HCT116 (cell line): Measurements from ENCODE around the gene ASCL5. TPM values are rescaled to one million over a fixed set of nuclear protein-coding genes. Genes with fewer than 3 reads are reported as not detected.

Source experiments
- ATAC-seq: fragments of 200-7000 bp; cut with Tn5 transposase; 2 replicates; pipeline ENCODE4 v1.9.1; 2020; ENCODE audit warnings: mild to moderate bottlenecking, moderate library complexity
- BruUV-seq: library from RNA; stranded (reverse); fragments of 400-500 nt; replicated peaks from 2 replicates; lab custom pipeline; 2021; lab: Mats Ljungman, UMichigan
- CTCF ChIA-PET: fragments of 300-600 bp; sonication (Branson Sonifier 250); formaldehyde crosslinking; loops from one replicate; lab custom pipeline; 2021; ENCODE audit warnings: antibody characterized with exemption; lab: Charles Lee
- POLR2A ChIA-PET: fragments of 300-600, 350-600 bp; sonication (Branson Sonifier 250); formaldehyde crosslinking; loops from one replicate; lab custom pipeline; 2021; ENCODE audit warnings: antibody characterized with exemption; lab: Charles Lee
- RAD21 ChIA-PET, 2 experiments: fragments of 300-600 bp; sonication (Branson Sonifier 250); formaldehyde crosslinking; loops; one replicate each; lab custom pipeline; 2023; ENCODE audit warnings: low total read pairs in 2 of 2; ENCODE audit not compliant: uncharacterized antibody in 2 of 2, unreplicated experiment in 2 of 2, low non-redundant PET in 1 of 2; lab: Charles Lee
- DNase-seq: peaks from one replicate; pipeline ENCODE4 v3.0.0-alpha.2; 2010; ENCODE audit warnings: low read depth, low spot score
- H2AFZ ChIP-seq: fragments of 200-600 bp; shearing (Covaris generic), sonication (generic); 2 replicates; pipeline ENCODE4 v1.6.1; 2017; ENCODE audit warnings: low read depth, mixed run types, mixed read lengths, antibody characterized with exemption, low read length; ENCODE audit not compliant: poor library complexity, severe bottlenecking
- H3K27ac ChIP-seq: 2 replicates; pipeline ENCODE4 v1.5.1; 2012; ENCODE audit warnings: low read depth, low read length
- H3K27me3 ChIP-seq: fragments of 200-600 bp; sonication (generic); 2 replicates; pipeline ENCODE4 v1.6.1; 2016; ENCODE audit warnings: mixed run types, low read length, mixed read lengths; ENCODE audit not compliant: insufficient read depth
- H3K36me3 ChIP-seq, 2 experiments: fragments of 200-500 bp in 1 of 2; fragments of 200-600 bp in 1 of 2; sonication (Bioruptor generic) in 1 of 2; sonication (generic) in 1 of 2; 2 replicates each; pipeline versions ENCODE4 v1.5.1 to v1.6.1; 2014 to 2016; ENCODE audit warnings: low read length in 2 of 2, inconsistent platforms in 1 of 2, mixed read lengths in 1 of 2, mixed run types in 1 of 2; ENCODE audit not compliant: insufficient read depth in 2 of 2, control insufficient read depth in 1 of 2
- H3K4me1 ChIP-seq, 2 experiments: fragments of 200-600 bp in 1 of 2; sonication (generic) in 1 of 2; 2 replicates each; pipeline versions ENCODE4 v1.5.1 to v1.6.1; 2012 to 2017; ENCODE audit warnings: low read length in 2 of 2, inconsistent platforms in 1 of 2, mild to moderate bottlenecking in 1 of 2, mixed read lengths in 1 of 2, mixed run types in 1 of 2, moderate library complexity in 1 of 2; ENCODE audit not compliant: insufficient read depth in 2 of 2, control insufficient read depth in 1 of 2
- H3K4me2 ChIP-seq: fragments of 200-600 bp; sonication (generic); 2 replicates; pipeline ENCODE4 v1.6.1; 2017; ENCODE audit warnings: mixed run types, low read length, mixed read lengths
- H3K4me3 ChIP-seq, 2 experiments: fragments of 200-600 bp in 1 of 2; sonication (generic) in 1 of 2; replicated peaks in 1 of 2; 2 replicates each; pipeline ENCODE4 v1.5.1; 2011 to 2016; ENCODE audit warnings: low read length in 2 of 2, control low read depth in 1 of 2, low read depth in 1 of 2, mild to moderate bottlenecking in 1 of 2, mixed read lengths in 1 of 2, mixed run types in 1 of 2
- H3K79me2 ChIP-seq: fragments of 200-600 bp; sonication (generic); 2 replicates; pipeline ENCODE4 v1.6.1; 2017; ENCODE audit warnings: mild to moderate bottlenecking, mixed run types, low read length, moderate library complexity, mixed read lengths; ENCODE audit not compliant: insufficient read depth
- H3K9ac ChIP-seq: fragments of 200-600 bp; sonication (generic); 2 replicates; pipeline ENCODE4 v1.6.1; 2016; ENCODE audit warnings: low read length, mixed read lengths
- H3K9me2 ChIP-seq: fragments of 200-600 bp; sonication (generic), shearing (Covaris generic); 2 replicates; pipeline ENCODE4 v1.6.1; 2017; ENCODE audit warnings: mixed run types, mild to moderate bottlenecking, moderate library complexity; ENCODE audit not compliant: insufficient read depth
- H3K9me3 ChIP-seq, 2 experiments: fragments of 200-500 bp in 1 of 2; fragments of 200-600 bp in 1 of 2; sonication (Bioruptor generic) in 1 of 2; sonication (generic) in 1 of 2; 2 replicates each; pipeline ENCODE4 v1.6.1; 2014 to 2017; ENCODE audit warnings: low read length in 2 of 2, mixed read lengths in 2 of 2, inconsistent platforms in 1 of 2, low read depth in 1 of 2, mild to moderate bottlenecking in 1 of 2, mixed run types in 1 of 2, moderate library complexity in 1 of 2; ENCODE audit not compliant: control insufficient read depth in 1 of 2, insufficient read depth in 1 of 2
- H4K20me1 ChIP-seq: fragments of 200-600 bp; sonication (generic), shearing (Covaris generic); 2 replicates; pipeline ENCODE4 v1.6.1; 2017; ENCODE audit warnings: mixed run types, mild to moderate bottlenecking, moderate library complexity; ENCODE audit not compliant: insufficient read depth
- CTCF ChIP-seq, 3 experiments: fragments of 200-600 bp in 1 of 3; sonication (generic) in 1 of 3; IDR thresholded peaks in 2 of 3; conservative IDR thresholded peaks in 1 of 3; 2 replicates each; pipeline ENCODE4 v1.5.1; 2012 to 2017; ENCODE audit warnings: low read depth in 2 of 3, low read length in 2 of 3, antibody characterized with exemption in 1 of 3, borderline replicate concordance in 1 of 3, control low read depth in 1 of 3, mild to moderate bottlenecking in 1 of 3, mixed read lengths in 1 of 3, mixed run types in 1 of 3, moderate library complexity in 1 of 3; ENCODE audit not compliant: insufficient read depth in 1 of 3
- EZH2 ChIP-seq: fragments of 200-600 bp; sonication (generic); IDR thresholded peaks from 2 replicates; pipeline ENCODE4 v1.6.1; 2017; ENCODE audit warnings: antibody characterized with exemption, mixed run types
- EZH2phosphoT487 ChIP-seq: fragments of 200-600 bp; IDR thresholded peaks from 2 replicates; pipeline ENCODE4 v1.6.1; 2018; ENCODE audit warnings: antibody characterized with exemption, borderline replicate concordance
- POLR2A ChIP-seq: IDR thresholded peaks from 2 replicates; pipeline ENCODE4 v1.7.0; 2011; ENCODE audit warnings: borderline replicate concordance; ENCODE audit not compliant: insufficient read depth, insufficient read length; ENCODE audit errors: extremely low read depth
- POLR2AphosphoS5 ChIP-seq: IDR thresholded peaks from 2 replicates; pipeline ENCODE4 v1.6.1; 2011; ENCODE audit warnings: mild to moderate bottlenecking, low read depth, low read length, moderate library complexity
- RAD21 ChIP-seq: IDR thresholded peaks from 2 replicates; pipeline ENCODE4 v1.6.1; 2012; ENCODE audit warnings: low read depth, mild to moderate bottlenecking
- SRF ChIP-seq: IDR thresholded peaks from 2 replicates; pipeline ENCODE4 v1.6.1; 2012; ENCODE audit warnings: low read depth
- TCF7L2 ChIP-seq: IDR thresholded peaks from 2 replicates; pipeline ENCODE4 v1.7.0; 2011; ENCODE audit warnings: borderline replicate concordance, inconsistent platforms; ENCODE audit not compliant: insufficient read depth, insufficient read length; ENCODE audit errors: extremely low read depth
- intact Hi-C: fragments of 100-400 bp; cut with micrococcal nuclease; formaldehyde crosslinking; loops from 2 replicates; pipeline ENCODE4 v1.10.0; 2022
- total RNA-seq: library from RNA; stranded (reverse); gene quantifications from one replicate; pipeline ENCODE4 v1.2.1, GENCODE V29; 2021; ENCODE audit not compliant: unreplicated experiment
- TF ChIP-seq, protein P1 (sequence below): IDR thresholded peaks from 2 replicates; pipeline ENCODE4 v1.6.1; 2012

The ASCL5 gene
- total RNA-seq, 1 experiment from 2014 or later, result 0.15 TPM

DNA sequence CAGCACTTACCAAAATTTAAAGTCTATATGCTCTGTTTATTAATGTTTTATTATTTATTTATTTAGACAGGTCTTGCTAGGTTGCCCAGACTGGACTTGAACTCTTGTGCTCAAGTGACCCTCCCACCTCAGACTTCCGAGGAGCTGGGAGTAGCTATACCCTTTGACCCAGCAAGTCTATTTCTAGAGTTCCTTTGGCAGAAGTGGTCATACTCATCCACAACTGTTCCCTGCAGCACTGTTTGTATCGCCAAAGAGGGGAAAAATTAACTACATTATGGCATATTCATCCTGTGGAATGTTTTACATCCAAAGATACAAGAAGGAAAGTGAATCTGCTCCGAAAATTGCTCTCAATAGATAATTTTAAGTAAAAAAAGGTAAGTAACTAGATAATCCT, 43.2 kb downstream of the ASCL5 start (continued):
- TF ChIP-seq, protein P1, sequence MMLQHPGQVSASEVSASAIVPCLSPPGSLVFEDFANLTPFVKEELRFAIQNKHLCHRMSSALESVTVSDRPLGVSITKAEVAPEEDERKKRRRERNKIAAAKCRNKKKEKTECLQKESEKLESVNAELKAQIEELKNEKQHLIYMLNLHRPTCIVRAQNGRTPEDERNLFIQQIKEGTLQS, result no peak
- TF ChIP-seq RAD21 (no peak), SRF (no peak), POLR2A (no peak), TCF7L2 (no peak), EZH2phosphoT487 (no peak)

GRCh38 chr1:201080135-201080534, 46.8 kb downstream of the ASCL5 start:
- H2AFZ ChIP-seq, result no peak overlapping the region
- POLR2A ChIA-PET, result no interaction called here
- DNase-seq (no peak), ATAC-seq (no peak; the same call in 1 of the 2 replicates)
- H3K4me2 ChIP-seq, result no peak overlapping the region
- H3K36me3 ChIP-seq, result no peaks in the 10 kb centered on the region
- TF ChIP-seq CTCF (IDR thresholded peaks at IDR 0.05 in 2 of 3, conservative IDR thresholded peaks at IDR 0.05 in 1 of 3; ENCODE audit: borderline replicate concordance in 1 of 3, insufficient read depth in 1 of 3, low read depth in 2 of 3, low read length in 2 of 3) (peak in 1 of 3 experiments; percentile 19; a peak in 1 of 6 replicates), RAD21 (peak; percentile 36; the same call in 1 of the 2 replicates), EZH2 (no peak), POLR2AphosphoS5 (no peak)
- H3K27me3 ChIP-seq, result no peaks in the 10 kb centered on the region; the same call in 1 of the 2 replicates
- no peak overlapping the region for H3K4me3 ChIP-seq
- no TSS peak for BruUV-seq
- no peaks in the 10 kb centered on the region for H3K9me3 ChIP-seq
- RAD21 ChIA-PET, result no interaction called here
- intact Hi-C loops, result no loop called here
- no peak overlapping the region for H3K9ac ChIP-seq
- H4K20me1 ChIP-seq, result no peaks in the 10 kb centered on the region
- no peak overlapping the region for H3K27ac ChIP-seq
- CTCF ChIA-PET, result interaction anchor here (0.9 to 1.6 kb wide), 2 partner anchors 39 to 521 kb away, joined by 3 to 5 read pairs; no protein-coding TSS in a partner anchor
- H3K79me2 ChIP-seq, result no peaks in the 10 kb centered on the region
- no peaks in the 10 kb centered on the region for H3K4me1 ChIP-seq
- H3K9me2 ChIP-seq, result no peaks in the 10 kb centered on the region
